IMR-90 (cell line): ENCODE measurements around the gene TRPM8. TPM values are rescaled to one million over a fixed set of nuclear protein-coding genes. Genes with fewer than 3 reads are reported as not detected.

Experiments used
- ATAC-seq: fragments of 200-7000 bp; cut with Tn5 transposase; 2 replicates; pipeline ENCODE4 v1.9.1; 2020; ENCODE audit warnings: low read depth, mild to moderate bottlenecking, moderate library complexity
- BruUV-seq: library from RNA; stranded (reverse); fragments of 400-500 nt; replicated peaks from 2 replicates; lab custom pipeline; 2021; lab: Mats Ljungman, UMichigan
- CTCF ChIA-PET: fragments of 300-600 bp; formaldehyde crosslinking; extraction: SDS; loops from one replicate; lab custom pipeline; 2021; ENCODE audit warnings: antibody characterized with exemption; lab: Yijun Ruan, JAX
- POLR2A ChIA-PET: fragments of 300-600 bp; sonication (Branson Sonifier 250); formaldehyde crosslinking; loops from one replicate; lab custom pipeline; 2022; ENCODE audit warnings: antibody characterized with exemption; ENCODE audit not compliant: unreplicated experiment; lab: Charles Lee
- DNase-seq: peaks from one replicate; pipeline ENCODE4 v3.0.0; 2013
- H2AFZ ChIP-seq: replicated peaks from 2 replicates; pipeline ENCODE3; 2013; ENCODE audit warnings: low read length, mild to moderate bottlenecking; ENCODE audit not compliant: poor library complexity
- H2AK5ac ChIP-seq: 2 replicates; pipeline ENCODE4 v1.6.1; 2013; ENCODE audit warnings: low read depth, low read length, inconsistent platforms
- H2AK9ac ChIP-seq: replicated peaks from 2 replicates; pipeline ENCODE3; 2013; ENCODE audit warnings: mild to moderate bottlenecking, low read depth, low read length, moderate library complexity; ENCODE audit not compliant: poor library complexity
- H2BK120ac ChIP-seq: 2 replicates; pipeline ENCODE4 v1.6.1; 2013; ENCODE audit warnings: low read depth, low read length, inconsistent platforms
- H2BK15ac ChIP-seq: 3 replicates; pipeline ENCODE4 v1.6.1; 2013; ENCODE audit warnings: low read depth, low read length, inconsistent platforms
- H2BK20ac ChIP-seq: 2 replicates; pipeline ENCODE4 v1.6.1; 2013; ENCODE audit warnings: low read depth, mild to moderate bottlenecking, inconsistent platforms, low read length, moderate library complexity
- H2BK5ac ChIP-seq: 2 replicates; pipeline ENCODE4 v1.6.1; 2013; ENCODE audit warnings: mild to moderate bottlenecking, low read depth, low read length, inconsistent platforms; ENCODE audit not compliant: poor library complexity, severe bottlenecking
- H3K14ac ChIP-seq: replicated peaks from 2 replicates; pipeline ENCODE4 v1.6.1; 2013; ENCODE audit warnings: low read depth, low read length, inconsistent platforms
- H3K18ac ChIP-seq: 2 replicates; pipeline ENCODE4 v1.6.1; 2013; ENCODE audit warnings: low read depth, low read length, control low read depth
- H3K23ac ChIP-seq: 2 replicates; pipeline ENCODE4 v1.6.1; 2013; ENCODE audit warnings: low read depth, low read length, inconsistent platforms
- H3K27ac ChIP-seq: 2 replicates; pipeline ENCODE4 v1.5.1; 2013; ENCODE audit warnings: mild to moderate bottlenecking, control low read depth, low read length; ENCODE audit not compliant: insufficient read depth
- H3K27me3 ChIP-seq: 2 replicates; pipeline ENCODE4 v1.6.1; 2013; ENCODE audit warnings: low read length; ENCODE audit not compliant: control insufficient read depth, insufficient read depth
- H3K36me3 ChIP-seq: 2 replicates; pipeline ENCODE4 v1.6.1; 2013; ENCODE audit warnings: low read length, mixed read lengths; ENCODE audit not compliant: control insufficient read depth, insufficient read depth
- H3K4ac ChIP-seq: 2 replicates; pipeline ENCODE4 v1.6.1; 2013; ENCODE audit warnings: low read depth, low read length, inconsistent platforms
- H3K4me1 ChIP-seq: 2 replicates; pipeline ENCODE4 v1.6.1; 2013; ENCODE audit warnings: low read length, mixed read lengths; ENCODE audit not compliant: control insufficient read depth, insufficient read depth
- H3K4me2 ChIP-seq: 2 replicates; pipeline ENCODE4 v1.6.1; 2013; ENCODE audit warnings: low read depth, mild to moderate bottlenecking, control low read depth, low read length, moderate library complexity
- H3K4me3 ChIP-seq: 2 replicates; pipeline ENCODE4 v1.5.1; 2013; ENCODE audit warnings: low read depth, mild to moderate bottlenecking, control low read depth, low read length, moderate library complexity; ENCODE audit not compliant: insufficient read depth
- H3K56ac ChIP-seq: 2 replicates; pipeline ENCODE4 v1.6.1; 2013; ENCODE audit warnings: low read length, inconsistent platforms; ENCODE audit not compliant: insufficient read depth; ENCODE audit errors: extremely low read depth
- H3K79me1 ChIP-seq, 2 experiments: 2 replicates each; pipeline ENCODE4 v1.6.1; 2013; ENCODE audit warnings: low read length in 2 of 2, inconsistent platforms in 1 of 2, low read depth in 1 of 2
- H3K9ac ChIP-seq: 2 replicates; pipeline ENCODE4 v1.6.1; 2013; ENCODE audit warnings: low read depth, low read length, control low read depth
- H3K9me1 ChIP-seq: 2 replicates; pipeline ENCODE4 v1.6.1; 2013; ENCODE audit warnings: low read length, inconsistent platforms; ENCODE audit not compliant: insufficient read depth
- H3K9me3 ChIP-seq: 2 replicates; pipeline ENCODE4 v1.6.1; 2013; ENCODE audit warnings: low read length; ENCODE audit not compliant: control insufficient read depth, insufficient read depth
- H4K20me1 ChIP-seq: 2 replicates; pipeline ENCODE4 v1.6.1; 2013; ENCODE audit warnings: low read length, inconsistent platforms; ENCODE audit not compliant: insufficient read depth
- H4K5ac ChIP-seq: 2 replicates; pipeline ENCODE4 v1.6.1; 2013; ENCODE audit warnings: mild to moderate bottlenecking, low read depth, low read length, control low read depth
- H4K8ac ChIP-seq, 2 experiments: 2 replicates each; pipeline ENCODE4 v1.6.1; 2013; ENCODE audit warnings: low read depth in 2 of 2, low read length in 2 of 2, control low read depth in 1 of 2, inconsistent platforms in 1 of 2
- H4K91ac ChIP-seq: 2 replicates; pipeline ENCODE4 v1.6.1; 2013; ENCODE audit warnings: low read depth, low read length, inconsistent platforms; ENCODE audit not compliant: insufficient read depth
- BHLHE40 ChIP-seq: fragments of 150-350 bp; IDR thresholded peaks from 2 replicates; pipeline ENCODE4 v1.6.1; 2016; ENCODE audit warnings: mild to moderate bottlenecking, low read depth, low read length
- CEBPB ChIP-seq: IDR thresholded peaks from 2 replicates; pipeline ENCODE4 v1.6.1; 2012; ENCODE audit warnings: low read depth, low read length, improper control_type of control experiment
- CHD1 ChIP-seq: IDR thresholded peaks from 2 replicates; pipeline ENCODE4 v1.6.1; 2012; ENCODE audit warnings: low read depth, low read length, improper control_type of control experiment
- CTCF ChIP-seq: conservative IDR thresholded peaks from 2 replicates; pipeline ENCODE4 v1.5.1; 2012; ENCODE audit warnings: mild to moderate bottlenecking, low read depth, low read length, improper control_type of control experiment
- ELK1 ChIP-seq: fragments of 150-350 bp; IDR thresholded peaks from 2 replicates; pipeline ENCODE4 v1.6.1; 2016; ENCODE audit warnings: low read depth, mild to moderate bottlenecking, low read length, moderate library complexity, borderline replicate concordance
- FOS ChIP-seq: fragments of 150-350 bp; IDR thresholded peaks from 2 replicates; pipeline ENCODE4 v1.6.1; 2016; ENCODE audit warnings: low read depth, low read length
- MAFK ChIP-seq: IDR thresholded peaks from 2 replicates; pipeline ENCODE4 v1.6.1; 2012; ENCODE audit warnings: low read depth, low read length, improper control_type of control experiment
- MAZ ChIP-seq: IDR thresholded peaks from 2 replicates; pipeline ENCODE4 v1.6.1; 2012; ENCODE audit warnings: low read depth, mild to moderate bottlenecking, low read length, improper control_type of control experiment, moderate library complexity, borderline replicate concordance
- MXI1 ChIP-seq: IDR thresholded peaks from 2 replicates; pipeline ENCODE4 v1.6.1; 2012; ENCODE audit warnings: low read depth, mild to moderate bottlenecking, low read length, moderate library complexity, borderline replicate concordance
- NFE2L2 ChIP-seq: fragments of 150-350 bp; IDR thresholded peaks from 2 replicates; pipeline ENCODE4 v1.6.1; 2016; ENCODE audit warnings: low read depth, mild to moderate bottlenecking, low read length
- POLR2A ChIP-seq: IDR thresholded peaks from 2 replicates; pipeline ENCODE4 v1.6.1; 2012; ENCODE audit warnings: mild to moderate bottlenecking, low read depth, low read length
- RAD21 ChIP-seq: IDR thresholded peaks from 2 replicates; pipeline ENCODE4 v1.6.1; 2012; ENCODE audit warnings: low read length, improper control_type of control experiment
- RCOR1 ChIP-seq: IDR thresholded peaks from 2 replicates; pipeline ENCODE4 v1.6.1; 2012; ENCODE audit warnings: mild to moderate bottlenecking, low read length, improper control_type of control experiment; ENCODE audit not compliant: insufficient replicate concordance
- RFX5 ChIP-seq: IDR thresholded peaks from 2 replicates; pipeline ENCODE4 v1.8.0; 2012; ENCODE audit warnings: low read depth, mild to moderate bottlenecking, low read length, moderate library complexity
- SMC3 ChIP-seq: fragments of 150-350 bp; IDR thresholded peaks from 2 replicates; pipeline ENCODE4 v1.6.1; 2016; ENCODE audit warnings: low read depth, mild to moderate bottlenecking, antibody characterized with exemption, low read length, moderate library complexity
- USF2 ChIP-seq: fragments of 150-350 bp; IDR thresholded peaks from 2 replicates; pipeline ENCODE4 v1.6.1; 2017; ENCODE audit warnings: mild to moderate bottlenecking, antibody characterized with exemption, low read length, low read depth
- WGBS, 2 experiments: methylation state at CpG; one replicate each; pipeline versions ENCODE4 v1.1.5 to v1.1.7; 2013; ENCODE audit warnings: missing lambda C conversion rate in 2 of 2; ENCODE audit not compliant: insufficient read length in 1 of 2; ENCODE audit errors: extremely low coverage in 2 of 2; 5-methylcytosine and 5-hydroxymethylcytosine counted together
- dilution Hi-C: fragments of 300-500 bp; cut with HindIII; formaldehyde crosslinking; loops from one replicate; pipeline ENCODE4 v1.14.3; 2018; ENCODE audit warnings: low sequenced_read_pairs; ENCODE audit not compliant: unreplicated experiment
- in situ Hi-C: fragments of 300-500 bp; cut with MboI; formaldehyde crosslinking; loops from 3 replicates; pipeline ENCODE4 v1.14.3; 2019; ENCODE audit warnings: low sequenced_read_pairs, inconsistent platforms, mixed read lengths
- intact Hi-C: fragments of 100-400 bp; cut with micrococcal nuclease; formaldehyde crosslinking; loops from 2 replicates; pipeline ENCODE4 v1.10.0; 2022
- polyA plus RNA-seq, 3 experiments: library from polyadenylated mRNA; depleted of rRNA; stranded (reverse); fragments of >200 nt; gene quantifications; 2 replicates each; pipeline ENCODE4 v1.2.3, GENCODE V29; 2012; ENCODE audit warnings: low replicate concordance in 1 of 3
- total RNA-seq: library from RNA; depleted of rRNA; stranded (reverse); fragments of >200 nt; gene quantifications from 2 replicates; pipeline ENCODE4 v1.2.3, GENCODE V29; 2012

Gene TRPM8
- total and polyA plus RNA-seq, 2 of the 4 experiments (the other 2 are of a cell fraction), result not detected

GRCh38 chr2:234048049-234048448, 130.9 kb downstream of the TRPM8 start:
- no peaks in the 10 kb centered on the region for H3K79me1 ChIP-seq
- no peak overlapping the region for H2AFZ ChIP-seq
- H3K23ac ChIP-seq, result no peak overlapping the region
- ChIA-PET POLR2A (no interaction called here), CTCF (no interaction called here)
- no peak overlapping the region for H4K8ac ChIP-seq
- in situ Hi-C loops, result no loop called here
- no peak overlapping the region for H2BK120ac ChIP-seq
- WGBS, 2 experiments, result 100% methylated on average over 1 of the region's 4 CpGs; no CpG with 5 or more reads in 1 of the 2 experiments
- H3K4me3 ChIP-seq, result no peak overlapping the region
- no peak overlapping the region for H3K56ac ChIP-seq
- H3K18ac ChIP-seq, result no peak overlapping the region
- 0 out of 2 replicates have a peak, but pooled peaks cover 3% of the 10 kb centered on the region for H3K9me3 ChIP-seq
- H3K27ac ChIP-seq, result no peak overlapping the region
- no peak overlapping the region for H2BK5ac ChIP-seq
- H3K9me1 ChIP-seq, result no peaks in the 10 kb centered on the region
- no peak overlapping the region for H2AK5ac ChIP-seq
- no peak for TF ChIP-seq RFX5
- TF ChIP-seq CHD1, result no peak
- no peak for TF ChIP-seq MAZ
- TF ChIP-seq CEBPB, result no peak
- no peak for TF ChIP-seq FOS
- TF ChIP-seq USF2, result no peak
- no peak for TF ChIP-seq MAFK
- TF ChIP-seq SMC3, result no peak
- TF ChIP-seq BHLHE40, result no peak
- TF ChIP-seq NFE2L2, result no peak
- TF ChIP-seq ELK1, result no peak
- no peak for TF ChIP-seq MXI1
- no peak for TF ChIP-seq RCOR1
- no peak for TF ChIP-seq CTCF
- TF ChIP-seq RAD21, result no peak
- TF ChIP-seq POLR2A, result no peak
- no peak overlapping the region for H4K5ac ChIP-seq
- no peak overlapping the region for H3K14ac ChIP-seq
- dilution Hi-C loops, result no loop called here
- peaks cover 2% of the 10 kb centered on the region; the same call in 1 of the 2 replicates for H3K4me1 ChIP-seq
- no peak for DNase-seq
- H3K27me3 ChIP-seq, result peaks cover 3% of the 10 kb centered on the region; the same call in 1 of the 2 replicates
- intact Hi-C loops, result no loop called here
- no peak overlapping the region for H2BK20ac ChIP-seq
- no TSS peak for BruUV-seq
- H2AK9ac ChIP-seq, result no peak overlapping the region
- no peak overlapping the region for H4K91ac ChIP-seq
- ATAC-seq, result no peak
- no peak overlapping the region for H3K4me2 ChIP-seq
- no peak overlapping the region for H3K9ac ChIP-seq
- H3K36me3 ChIP-seq, result no peaks in the 10 kb centered on the region
- no peak overlapping the region for H3K4ac ChIP-seq
- no peaks in the 10 kb centered on the region for H4K20me1 ChIP-seq
- H2BK15ac ChIP-seq, result no peak overlapping the region
